ENCODE data around the gene CD300H. TPM values are rescaled to one million over a fixed set of nuclear protein-coding genes. Genes with fewer than 3 reads are reported as not detected.
"Not testable (repeated sequence)": the region's sequence is repeated elsewhere in the genome, so short reads cannot be mapped to it uniquely, and the experiment has no call there.

The CD300H gene
- total RNA-seq, 2 donors from 2014 or later: not detected

- Histone ChIP-seq H3K27ac (no peak overlapping the region), H3K4me1 (replicated peaks) (no peaks in the 10 kb centered on the region), H3K9me3 (no peaks in the 10 kb centered on the region), H3K4me3 (no peak overlapping the region), H3K36me3 (no peaks in the 10 kb centered on the region), H3K27me3 (replicated peaks; ENCODE audit: insufficient read depth) (no peaks in the 10 kb centered on the region)
- TF ChIP-seq CTCF (IDR thresholded peaks at IDR 0.05): no peak
- no peak for TF ChIP-seq POLR2A (IDR thresholded peaks at IDR 0.05)
- TF ChIP-seq POLR2AphosphoS5 (IDR thresholded peaks at IDR 0.05): no peak
- DNase-seq (ENCODE audit: low spot score): no peak
- 84% methylated on average over 3 of the region's 3 CpGs for WGBS
- intact Hi-C loops (cut with DNase I): no loop called here
These were observed 44.0 kb downstream of the CD300H start for GRCh38 chr17:74523308-74523707.

- no peak for DNase-seq (ENCODE audit: low spot score)
- TF ChIP-seq POLR2A (IDR thresholded peaks at IDR 0.05) (no peak), POLR2AphosphoS5 (IDR thresholded peaks at IDR 0.05) (no peak)
These were observed 44.8 kb downstream of the CD300H start for GRCh38 chr17:74522381-74523105.

DNA sequence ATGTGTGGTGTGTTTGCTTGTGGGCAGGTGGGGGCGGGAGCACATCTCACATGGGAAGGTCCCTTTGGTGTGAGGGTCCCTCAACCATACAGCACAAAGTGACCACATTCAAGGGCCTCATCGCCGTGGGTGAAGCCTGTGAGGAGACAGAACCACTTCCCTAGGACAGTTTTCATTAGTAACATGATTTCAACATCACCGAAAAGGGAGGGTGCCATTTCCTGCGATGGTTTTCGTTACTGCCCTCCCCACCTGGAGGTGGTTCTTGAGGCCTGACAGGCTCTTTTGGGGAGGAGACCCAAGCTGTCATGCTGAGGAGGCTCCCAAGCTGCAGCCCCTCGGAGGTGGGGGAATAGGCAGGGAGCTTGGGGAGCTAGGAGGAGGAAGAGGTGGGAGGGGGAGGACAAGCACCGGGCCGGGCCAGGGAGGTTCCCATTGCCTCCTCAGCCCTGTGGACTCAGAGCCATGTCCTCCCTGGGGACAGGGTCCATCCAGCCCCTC, 45.6 kb downstream of the CD300H start:
- TF ChIP-seq POLR2AphosphoS5 (IDR thresholded peaks at IDR 0.05): no peak
- TF ChIP-seq POLR2A (IDR thresholded peaks at IDR 0.05): no peak
- no peak for TF ChIP-seq CTCF (IDR thresholded peaks at IDR 0.05)
- WGBS: 85% methylated on average over 9 of the region's 9 CpGs
- no peak for DNase-seq (ENCODE audit: low spot score)

More at GRCh38 chr17:74522381-74523105, 44.8 kb downstream of the CD300H start:
- Histone ChIP-seq H3K27ac (no peak overlapping the region), H3K4me1 (replicated peaks) (no peaks in the 10 kb centered on the region), H3K9me3 (no peaks in the 10 kb centered on the region), H3K36me3 (no peaks in the 10 kb centered on the region), H3K4me3 (no peak overlapping the region), H3K27me3 (replicated peaks; ENCODE audit: insufficient read depth) (no peaks in the 10 kb centered on the region)
- 82% methylated on average over 10 of the region's 10 CpGs for WGBS
- intact Hi-C loops (cut with DNase I): no loop called here

GRCh38 chr17:74520790-74521480, 46.4 kb downstream of the CD300H start:
- TF ChIP-seq POLR2A (IDR thresholded peaks at IDR 0.05) (no peak), CTCF (IDR thresholded peaks at IDR 0.05) (no peak), POLR2AphosphoS5 (IDR thresholded peaks at IDR 0.05) (no peak)
- intact Hi-C loops (cut with DNase I): no loop called here
- Histone ChIP-seq H3K27ac (no peak overlapping the region), H3K4me3 (no peak overlapping the region), H3K9me3 (no peaks in the 10 kb centered on the region), H3K36me3 (no peaks in the 10 kb centered on the region), H3K27me3 (replicated peaks; ENCODE audit: insufficient read depth) (no peaks in the 10 kb centered on the region), H3K4me1 (replicated peaks) (no peaks in the 10 kb centered on the region)
- no peak for DNase-seq (ENCODE audit: low spot score)
- 84% methylated on average over 21 of the region's 21 CpGs for WGBS

More for the DNA sequence above, 45.6 kb downstream of the CD300H start:
- no peak overlapping the region for H3K27ac ChIP-seq
- no peaks in the 10 kb centered on the region for H3K9me3 ChIP-seq
- H3K27me3 ChIP-seq (replicated peaks; ENCODE audit: insufficient read depth): no peaks in the 10 kb centered on the region
- no peak overlapping the region for H3K4me3 ChIP-seq
- H3K4me1 ChIP-seq (replicated peaks): no peaks in the 10 kb centered on the region
- H3K36me3 ChIP-seq: no peaks in the 10 kb centered on the region
- intact Hi-C loops (cut with DNase I): no loop called here

DNA sequence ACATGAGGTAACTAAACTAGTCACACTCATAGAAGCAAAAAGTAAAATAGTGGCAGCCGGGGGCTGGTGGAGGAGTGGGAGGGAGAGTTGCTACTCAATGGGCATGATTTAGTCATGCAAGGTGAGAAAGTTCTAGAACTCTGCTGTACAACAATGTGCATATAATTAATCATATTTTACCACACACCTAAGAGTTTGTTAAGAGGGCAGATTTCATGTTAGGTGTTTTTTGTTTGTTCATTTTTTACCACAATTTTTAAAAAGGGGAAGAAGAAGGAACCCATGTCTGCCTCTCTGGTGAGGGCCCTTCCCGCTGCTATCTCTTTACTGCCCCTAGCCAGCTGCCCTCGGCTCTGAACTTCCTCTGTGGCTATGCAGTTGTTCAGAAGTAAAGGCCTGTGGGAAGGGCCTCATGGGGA, 47.3 kb downstream of the CD300H start:
- WGBS: 74% methylated on average over 3 of the region's 3 CpGs
- Histone ChIP-seq H3K4me3 (no peak overlapping the region), H3K27ac (no peak overlapping the region), H3K4me1 (replicated peaks) (no peaks in the 10 kb centered on the region), H3K9me3 (no peaks in the 10 kb centered on the region), H3K27me3 (replicated peaks; ENCODE audit: insufficient read depth) (no peaks in the 10 kb centered on the region), H3K36me3 (no peaks in the 10 kb centered on the region)
- intact Hi-C loops (cut with DNase I): no loop called here
- DNase-seq (ENCODE audit: low spot score): no peak
- no peak for TF ChIP-seq POLR2A (IDR thresholded peaks at IDR 0.05)
- TF ChIP-seq POLR2AphosphoS5 (IDR thresholded peaks at IDR 0.05): no peak
- no peak for TF ChIP-seq CTCF (IDR thresholded peaks at IDR 0.05)

DNA sequence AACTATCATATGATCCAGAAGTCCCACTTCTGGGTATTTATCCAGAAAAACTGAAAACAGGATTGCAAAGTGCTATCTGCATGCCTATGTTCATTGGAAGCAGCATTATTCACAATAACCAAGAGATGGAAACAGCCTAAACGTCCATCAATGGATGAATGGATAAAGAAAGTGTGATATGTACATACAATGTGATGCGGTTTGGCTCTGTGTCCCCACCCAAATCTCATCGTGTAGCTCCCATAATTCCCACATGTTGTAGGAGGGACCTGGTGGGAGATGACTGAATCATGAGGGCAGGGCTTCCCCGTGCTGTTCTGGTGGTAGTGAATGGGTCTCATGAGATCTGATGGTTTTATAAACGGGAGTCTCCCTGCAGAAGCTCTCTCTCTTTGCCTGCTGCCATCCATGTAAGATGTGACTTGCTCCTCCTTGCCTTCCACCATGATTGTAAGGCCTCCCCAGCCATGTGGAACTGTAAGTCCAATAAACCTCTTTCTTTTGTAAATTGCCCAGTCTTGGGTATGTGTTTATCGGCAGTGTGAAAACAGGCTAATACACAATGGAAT, 48.8 kb downstream of the CD300H start:
- H3K27me3 ChIP-seq (replicated peaks; ENCODE audit: insufficient read depth); H3K4me3 ChIP-seq; DNase-seq (ENCODE audit: low spot score); H3K9me3 ChIP-seq; intact Hi-C loops (cut with DNase I); H3K27ac ChIP-seq; H3K4me1 ChIP-seq (replicated peaks); H3K36me3 ChIP-seq: not testable (repeated sequence)
- WGBS: 82% methylated on average over 6 of the region's 6 CpGs

Measured in prostate gland (tissue), 2 donors.